AG20443 (cell line): ENCODE data around the gene RAP1GAP2.
"Not testable (repeated sequence)": the region's sequence is repeated elsewhere in the genome, so short reads cannot be mapped to it uniquely, and the experiment has no call there.

Experiments
- DNase-seq: peaks from one replicate; pipeline ENCODE4 v3.0.0; 2012; ENCODE audit warnings: low spot score, mixed read lengths

RAP1GAP2 gene

DNA sequence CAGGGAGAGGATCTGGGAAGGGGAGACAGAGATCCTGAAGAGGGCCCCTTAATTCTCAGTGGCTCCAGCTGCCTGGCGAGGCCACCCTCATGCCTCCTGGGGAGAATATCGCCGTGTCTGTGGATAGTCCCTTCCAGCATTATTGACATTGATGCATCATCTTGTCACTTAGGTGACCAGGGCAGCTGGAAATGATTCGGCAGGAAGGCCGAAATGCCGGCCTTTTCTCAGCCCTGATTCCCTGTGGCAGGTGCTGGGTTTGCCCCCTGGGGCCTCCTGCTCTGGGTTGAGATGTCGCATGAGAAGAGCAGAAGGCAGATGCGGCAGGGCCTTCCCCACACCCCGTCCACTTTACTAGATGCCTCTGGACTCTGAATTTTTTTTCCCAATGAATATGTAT lies 89.5 kb downstream of the RAP1GAP2 start:
- no peak for DNase-seq

DNA sequence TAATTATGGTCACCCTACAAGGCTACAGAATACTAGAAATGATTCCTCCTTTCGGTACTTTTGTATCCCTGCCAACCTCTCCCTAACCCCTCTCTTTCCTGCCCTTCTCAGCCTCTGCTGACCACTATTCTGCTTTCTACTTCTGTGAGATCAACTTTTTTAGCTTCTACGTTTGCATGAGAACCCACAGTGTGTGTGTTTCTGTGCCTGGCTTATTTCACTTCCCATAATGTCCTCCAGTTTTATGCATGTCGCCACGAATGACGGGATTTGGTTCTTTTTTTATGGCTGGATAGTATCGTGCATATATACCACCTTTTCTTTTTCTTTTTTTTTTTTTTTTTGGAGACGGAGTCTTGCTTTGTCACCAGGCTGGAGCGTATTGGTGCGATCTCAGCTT lies 92.1 kb downstream of the RAP1GAP2 start:
- DNase-seq, result no peak

DNA sequence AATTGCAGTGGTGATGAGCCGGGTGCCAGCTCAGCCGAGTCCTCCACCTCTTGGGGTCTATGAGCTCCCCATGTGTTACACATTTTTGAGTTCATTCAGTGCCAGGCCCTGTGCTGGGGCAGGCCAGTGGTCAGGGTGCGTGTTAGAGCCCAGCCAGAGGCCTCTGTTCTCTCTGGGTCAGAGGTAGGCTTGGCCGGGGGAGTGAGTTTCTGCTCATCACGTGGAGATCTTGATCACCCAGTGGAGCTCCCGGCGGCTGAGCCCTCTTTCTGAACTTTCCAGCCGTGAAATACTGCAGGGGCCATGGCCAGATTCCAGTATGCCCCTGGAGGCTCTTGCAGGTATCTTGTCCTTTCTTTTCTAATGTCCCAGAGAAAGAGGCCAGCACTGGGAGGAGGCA lies 93.0 kb downstream of the RAP1GAP2 start:
- DNase-seq, result no peak

DNA sequence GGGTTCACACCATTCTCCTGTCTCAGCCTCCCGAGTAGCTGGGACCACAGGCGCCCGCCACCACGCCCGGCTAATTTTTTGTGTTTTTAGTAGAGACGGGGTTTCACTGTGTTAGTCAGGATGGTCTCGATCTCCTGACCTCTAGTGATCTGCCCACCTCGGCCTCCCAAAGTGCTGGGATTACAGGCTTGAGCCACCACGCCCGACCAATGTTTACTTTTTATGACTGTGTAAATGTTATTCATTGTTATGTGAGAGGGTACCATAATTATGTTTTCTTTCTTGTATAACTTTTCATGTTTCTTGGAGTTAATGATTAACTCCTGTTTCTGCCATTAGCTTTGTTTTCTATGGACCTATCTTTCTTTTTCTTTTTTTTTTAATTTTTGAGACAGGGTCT lies 94.5 kb downstream of the RAP1GAP2 start:
- not testable (repeated sequence) for DNase-seq

DNA sequence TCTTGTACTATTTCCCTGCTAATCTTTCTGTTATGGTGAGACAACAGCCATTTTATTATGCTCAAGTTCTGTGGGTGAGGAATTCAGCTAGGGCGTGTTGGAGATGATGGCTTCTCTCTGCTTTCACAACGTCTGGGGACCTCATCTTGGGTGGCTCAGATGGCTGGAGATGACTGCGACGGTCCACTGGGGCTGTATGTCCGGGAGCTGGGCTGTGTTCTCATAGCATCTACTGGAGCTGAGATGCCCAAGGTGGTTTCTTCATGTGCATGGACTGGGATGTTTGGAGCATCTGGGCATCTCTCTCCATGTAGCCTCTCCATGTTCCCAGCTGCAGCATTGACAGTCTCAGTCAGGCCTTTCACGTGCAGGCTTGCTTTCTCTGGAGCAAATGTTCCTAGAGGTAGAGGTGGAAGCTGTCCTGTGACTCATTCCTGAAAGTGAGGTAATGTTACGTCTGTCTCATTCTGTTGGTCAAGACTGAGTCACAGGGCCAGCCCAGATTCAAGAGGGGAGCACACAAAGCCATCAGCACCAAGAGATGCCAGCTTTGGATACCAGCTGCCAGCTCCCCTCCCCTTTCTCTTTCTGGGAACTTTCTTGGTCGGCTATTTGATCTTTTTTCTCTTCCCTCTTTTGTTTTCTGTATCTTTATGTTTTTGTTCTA lies 96.2 kb downstream of the RAP1GAP2 start:
- peak; percentile 80 for DNase-seq

DNA sequence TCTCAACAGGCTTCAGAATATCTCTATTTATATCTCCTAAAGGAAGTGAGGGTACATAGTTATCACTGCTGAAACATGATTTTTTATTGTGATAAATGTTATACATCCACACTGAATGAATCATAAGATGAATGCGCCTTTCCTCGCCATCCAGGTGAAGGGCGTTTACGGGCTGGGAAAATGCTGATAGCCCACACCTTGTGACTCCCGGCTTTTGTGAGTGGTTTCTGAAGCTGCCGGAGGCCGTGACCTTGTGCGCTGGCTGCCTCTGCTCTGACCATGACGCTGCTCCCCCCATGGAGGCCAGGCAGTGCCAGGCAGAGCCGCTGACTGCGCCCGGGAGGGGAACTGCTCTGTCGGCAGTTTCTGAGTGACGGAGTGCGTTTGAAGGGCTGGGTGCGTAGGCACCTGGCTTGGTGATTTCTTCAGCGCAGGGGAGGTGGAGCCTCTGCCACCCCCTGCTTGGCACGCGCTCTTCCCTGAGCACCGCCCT lies 97.2 kb downstream of the RAP1GAP2 start:
- no peak for DNase-seq

DNA sequence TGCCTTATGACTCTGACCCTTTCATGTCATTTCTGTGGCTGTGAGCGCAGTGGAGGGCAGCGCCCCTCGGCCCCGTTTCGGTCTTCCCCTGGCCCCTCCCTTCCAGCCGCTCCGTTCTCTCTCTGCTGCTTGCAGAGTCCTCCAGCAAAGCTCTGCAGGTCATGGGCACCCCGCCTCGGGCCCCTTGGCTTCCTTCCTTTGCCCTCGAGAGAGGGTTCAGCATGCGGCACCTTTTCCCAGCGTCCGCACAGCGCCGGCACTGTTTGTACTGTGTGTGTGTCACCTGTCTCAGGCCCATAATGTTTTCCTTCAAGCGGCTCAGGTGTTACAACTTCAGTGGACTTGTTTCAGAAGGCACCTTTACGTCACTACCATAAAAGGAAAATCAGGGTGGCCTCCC lies 98.5 kb downstream of the RAP1GAP2 start:
- DNase-seq, result no peak

DNA sequence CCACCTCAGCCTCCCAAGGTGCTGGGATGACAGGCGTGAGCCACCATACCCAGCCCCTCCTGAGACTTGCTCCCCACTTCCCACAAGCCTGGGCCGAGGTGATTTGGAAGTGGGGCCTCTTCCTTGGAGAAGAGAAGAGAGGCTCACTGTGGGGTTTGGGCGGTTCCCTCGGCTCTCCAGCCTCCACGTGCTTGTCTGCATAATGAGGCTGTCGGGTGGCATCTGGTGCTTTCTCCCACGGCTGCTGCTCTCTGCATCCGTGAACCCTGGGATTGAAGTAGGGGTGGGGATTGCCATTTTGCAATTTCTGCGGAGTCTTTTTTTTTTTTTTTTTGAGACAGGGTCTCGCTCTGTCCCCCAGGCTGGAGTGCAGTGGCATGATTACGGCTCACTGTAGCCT lies 101.4 kb downstream of the RAP1GAP2 start:
- DNase-seq, result no peak

DNA sequence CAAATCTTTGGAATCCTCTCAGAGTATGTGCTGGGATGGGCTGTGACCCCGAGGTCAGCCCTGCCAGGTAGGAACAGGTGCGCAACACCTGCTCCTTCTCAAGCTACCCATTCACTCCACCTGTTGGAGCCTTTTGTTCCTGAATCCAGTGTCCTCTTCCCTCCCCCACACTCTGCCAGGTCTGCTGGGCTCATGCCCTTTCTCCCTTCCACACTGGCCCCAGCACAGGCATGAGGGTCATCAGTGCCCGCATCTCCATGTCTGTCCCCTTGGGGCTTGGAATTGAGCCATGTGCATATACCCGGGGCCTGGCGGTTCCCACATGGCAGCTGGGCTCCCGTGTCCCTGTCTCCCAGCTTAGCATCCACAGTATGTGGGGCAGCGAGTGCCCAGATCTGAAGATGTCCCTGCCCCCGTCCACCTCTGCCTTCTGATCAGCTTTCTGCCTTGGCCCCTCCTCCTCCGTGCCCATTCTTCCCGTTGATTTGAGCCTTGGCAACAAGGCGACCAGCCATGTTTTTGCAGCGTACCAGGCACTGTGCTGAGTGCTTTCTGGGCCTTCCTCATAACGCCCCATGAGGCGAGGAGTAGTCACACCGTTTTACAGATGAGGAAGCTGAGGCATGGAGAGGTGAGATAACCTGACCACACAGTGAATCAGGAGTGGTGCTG lies 102.2 kb downstream of the RAP1GAP2 start:
- DNase-seq, result no peak

DNA sequence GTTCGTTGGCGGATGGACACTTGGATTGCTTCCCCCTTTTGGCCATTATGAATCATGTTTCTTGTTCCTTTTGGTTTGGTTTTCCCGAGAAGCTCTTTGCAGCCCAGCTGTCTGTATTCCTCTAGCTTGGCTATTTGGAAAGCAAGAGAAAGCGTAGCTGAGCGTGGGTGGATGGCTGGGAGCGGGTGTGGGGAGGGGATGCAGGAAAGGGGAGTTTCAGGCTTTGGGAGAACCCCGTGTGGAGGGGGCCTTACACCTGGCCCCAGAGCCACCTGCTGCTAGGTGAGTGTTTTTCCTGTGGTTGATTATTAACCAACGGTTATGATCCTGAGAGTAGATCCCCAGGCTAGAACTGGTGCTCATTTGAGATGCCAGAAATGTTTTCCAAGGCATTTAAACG lies 103.7 kb downstream of the RAP1GAP2 start:
- no peak for DNase-seq

DNA sequence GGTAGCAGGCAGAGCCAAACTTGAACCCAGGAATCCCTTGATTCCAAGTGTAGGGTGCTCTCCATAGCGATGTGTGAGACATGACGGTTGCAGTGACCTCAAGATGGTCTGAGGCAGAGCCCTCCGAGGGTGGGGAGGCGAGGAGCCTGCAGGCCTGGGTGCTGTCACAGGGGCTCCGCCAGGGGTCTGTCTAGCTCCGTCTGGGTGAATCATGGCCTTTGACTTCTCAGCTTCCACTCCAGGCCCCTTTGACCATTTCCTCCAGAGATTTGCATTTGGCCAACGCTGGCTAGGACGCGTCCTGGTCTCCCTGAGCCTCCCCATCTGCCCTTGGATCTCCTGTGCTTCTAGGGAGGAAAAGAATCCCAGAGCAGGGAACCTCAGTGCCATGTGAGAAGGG lies 104.6 kb downstream of the RAP1GAP2 start:
- DNase-seq, result no peak

DNA sequence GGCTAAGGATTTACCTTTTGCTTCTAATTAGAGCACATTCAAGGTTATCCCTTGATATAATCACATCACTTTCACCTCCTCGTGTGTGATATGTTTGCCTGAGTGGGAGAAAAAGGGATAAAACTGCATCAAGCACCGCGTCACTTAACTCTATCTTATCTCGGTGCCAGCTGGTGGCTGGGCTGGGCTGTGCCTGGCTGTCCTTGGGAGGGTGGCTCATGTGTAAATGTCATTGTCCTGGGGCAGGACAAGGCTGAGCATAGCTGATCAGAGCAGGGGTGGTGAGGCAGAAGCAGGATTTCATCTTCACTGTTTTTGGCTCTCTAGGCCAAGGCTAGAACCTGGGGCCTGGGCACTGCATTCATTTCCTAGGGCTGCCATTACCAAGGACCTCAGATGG lies 105.3 kb downstream of the RAP1GAP2 start:
- no peak for DNase-seq

DNA sequence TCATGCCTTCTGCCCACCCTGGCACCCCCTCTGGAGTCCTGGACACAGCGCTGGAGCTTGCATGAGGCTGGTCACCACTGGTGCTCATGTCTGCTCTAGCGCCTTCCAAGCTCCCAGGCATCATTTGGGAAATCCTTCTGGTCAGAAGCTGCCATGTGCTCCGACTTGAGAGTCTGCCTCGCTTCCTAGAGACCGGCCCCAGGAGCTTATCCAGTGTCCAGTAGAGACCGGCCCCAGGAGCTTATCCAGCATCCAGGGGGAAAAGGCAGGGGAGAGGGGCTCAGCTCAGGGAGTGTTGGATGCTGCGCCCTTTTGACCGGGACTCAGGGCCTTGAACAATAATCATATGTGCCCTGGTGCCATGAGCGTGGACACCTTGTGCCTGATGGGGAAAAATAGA lies 106.3 kb downstream of the RAP1GAP2 start:
- DNase-seq, result no peak

DNA sequence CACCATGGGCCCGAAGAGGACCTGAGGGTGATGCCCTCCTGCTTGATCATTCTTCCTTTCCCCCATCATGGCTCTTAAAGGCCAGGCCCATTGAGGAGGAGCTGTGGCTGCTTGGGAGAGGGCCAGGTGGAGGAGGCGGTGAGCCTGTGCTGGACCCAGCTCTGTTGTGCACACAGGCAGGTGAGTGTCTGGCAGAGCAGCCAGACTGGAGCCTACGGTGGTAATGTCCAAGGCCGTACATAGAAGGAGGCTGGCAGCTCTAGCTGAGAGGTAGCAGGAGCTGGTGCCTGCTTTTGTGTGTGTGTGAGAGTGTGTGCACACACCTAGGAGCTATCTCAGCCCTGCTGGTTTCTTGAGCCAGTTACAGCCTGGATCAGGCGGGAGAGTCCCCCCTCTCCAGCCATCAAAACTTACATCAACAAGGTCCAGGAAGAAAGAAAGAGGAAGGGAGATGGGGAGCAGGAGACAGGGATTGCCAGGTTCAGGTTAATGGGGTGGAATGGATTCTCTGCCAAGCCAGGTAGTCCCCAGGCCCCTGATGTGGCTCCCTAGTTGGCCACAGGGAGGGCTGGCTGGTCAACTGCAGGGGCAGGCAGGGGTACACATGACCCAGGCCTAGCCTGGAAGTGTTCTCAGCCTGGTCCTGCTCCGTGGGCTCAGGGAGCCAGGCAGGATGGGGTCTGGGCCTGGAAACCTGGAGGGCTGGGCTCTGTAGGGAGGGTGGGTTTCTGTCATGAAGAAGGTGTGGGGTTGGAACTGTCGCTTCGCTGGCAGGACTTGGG lies 107.1 kb downstream of the RAP1GAP2 start:
- no peak for DNase-seq

DNA sequence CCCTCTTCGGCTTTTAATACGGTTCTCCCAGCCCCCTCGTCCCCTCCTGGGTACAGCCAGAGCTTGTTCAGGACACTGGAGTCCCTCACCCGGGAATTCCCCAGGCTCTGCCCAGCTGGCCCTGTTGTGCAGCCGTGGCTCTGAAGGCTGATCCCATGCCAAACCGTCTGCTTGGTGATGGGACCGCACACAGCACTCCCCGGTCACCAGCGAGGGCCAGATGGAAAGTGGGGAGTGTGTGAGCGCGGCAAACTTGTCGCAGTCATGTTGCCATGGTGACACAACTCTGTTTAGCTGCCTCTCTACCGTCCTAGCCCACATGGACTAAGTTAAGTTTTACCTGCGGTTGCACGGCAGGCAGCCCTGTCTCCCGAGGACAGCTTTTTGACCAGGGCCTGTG lies 107.9 kb downstream of the RAP1GAP2 start:
- DNase-seq, result peak; percentile 38

DNA sequence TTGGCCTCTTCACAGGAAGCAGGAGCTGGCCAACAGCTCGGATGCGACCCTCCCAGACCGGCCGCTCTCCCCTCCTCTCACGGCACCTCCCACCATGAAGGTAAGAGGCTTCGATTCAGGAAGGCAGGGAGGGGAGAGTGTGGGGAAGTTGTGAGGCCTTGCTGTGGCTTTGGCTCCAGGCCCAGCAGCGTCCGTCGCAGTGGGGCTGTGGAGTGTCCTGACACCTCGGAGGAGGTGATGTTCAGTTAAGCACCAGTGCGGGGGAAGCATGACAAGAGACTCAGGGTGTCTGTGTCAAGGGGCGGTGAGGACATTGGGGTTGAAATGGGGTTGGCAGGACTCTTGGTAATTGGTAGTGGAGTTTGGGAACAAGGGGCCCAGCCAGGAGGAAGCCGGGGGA lies 109.0 kb downstream of the RAP1GAP2 start:
- no peak for DNase-seq

DNA sequence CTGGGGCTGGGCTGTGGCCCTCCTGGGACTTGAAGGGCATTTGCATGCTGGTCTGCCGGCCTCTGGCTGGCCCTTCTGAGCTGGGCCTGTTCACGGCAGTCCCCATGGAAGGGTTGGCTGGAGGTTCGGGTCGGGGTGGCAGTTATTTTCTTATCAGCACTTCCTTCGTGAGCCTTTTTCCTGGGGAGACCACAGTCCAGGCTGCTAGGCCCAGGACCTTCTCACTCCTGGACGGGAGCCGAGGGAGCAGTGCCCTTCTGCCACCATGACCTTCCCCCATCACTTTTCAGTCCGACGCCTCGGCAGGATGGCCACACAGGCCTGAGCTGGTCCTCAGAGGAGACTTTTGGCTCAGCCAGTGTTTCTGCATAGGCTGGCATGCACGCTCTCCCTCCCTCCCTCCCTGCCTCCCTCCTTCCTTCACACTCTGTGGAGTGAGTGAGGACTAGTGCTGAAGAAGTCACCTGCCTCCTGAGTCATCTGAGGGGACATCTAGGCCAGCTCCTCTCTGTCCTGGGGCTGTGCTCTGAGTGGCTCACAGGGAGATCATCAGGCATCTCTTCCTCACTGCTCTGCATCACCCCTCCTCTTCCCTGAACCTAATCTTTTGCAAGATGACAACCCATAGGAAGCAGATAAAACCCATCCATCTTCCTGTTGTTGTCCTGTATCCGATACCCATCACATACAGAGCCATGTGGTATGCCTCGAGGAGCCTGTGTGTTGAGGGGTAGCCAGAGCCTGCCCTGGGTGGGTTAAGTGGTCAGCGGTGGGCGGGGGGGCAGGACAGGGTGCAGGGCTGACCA lies 109.7 kb downstream of the RAP1GAP2 start:
- DNase-seq, result no peak

DNA sequence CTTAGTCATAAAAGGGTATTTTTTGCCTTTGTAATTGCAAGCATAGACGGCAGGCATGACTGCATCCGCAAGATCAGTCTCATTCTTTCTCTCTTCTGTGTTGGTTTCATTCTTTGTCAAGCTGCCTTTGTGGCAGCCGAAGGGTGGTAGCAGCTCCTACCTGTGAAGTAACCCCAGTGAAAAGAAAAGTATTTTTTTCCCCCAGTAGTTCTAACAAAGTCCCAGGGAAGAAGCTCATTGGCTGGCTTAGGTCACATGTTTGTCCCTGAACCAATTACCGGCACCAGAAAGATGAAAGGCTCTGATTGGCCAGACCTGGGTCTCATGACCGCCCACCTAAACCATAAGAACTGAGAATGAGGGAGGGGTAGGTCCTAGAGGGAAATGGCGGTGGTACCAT lies 110.7 kb downstream of the RAP1GAP2 start:
- DNase-seq, result no peak

DNA sequence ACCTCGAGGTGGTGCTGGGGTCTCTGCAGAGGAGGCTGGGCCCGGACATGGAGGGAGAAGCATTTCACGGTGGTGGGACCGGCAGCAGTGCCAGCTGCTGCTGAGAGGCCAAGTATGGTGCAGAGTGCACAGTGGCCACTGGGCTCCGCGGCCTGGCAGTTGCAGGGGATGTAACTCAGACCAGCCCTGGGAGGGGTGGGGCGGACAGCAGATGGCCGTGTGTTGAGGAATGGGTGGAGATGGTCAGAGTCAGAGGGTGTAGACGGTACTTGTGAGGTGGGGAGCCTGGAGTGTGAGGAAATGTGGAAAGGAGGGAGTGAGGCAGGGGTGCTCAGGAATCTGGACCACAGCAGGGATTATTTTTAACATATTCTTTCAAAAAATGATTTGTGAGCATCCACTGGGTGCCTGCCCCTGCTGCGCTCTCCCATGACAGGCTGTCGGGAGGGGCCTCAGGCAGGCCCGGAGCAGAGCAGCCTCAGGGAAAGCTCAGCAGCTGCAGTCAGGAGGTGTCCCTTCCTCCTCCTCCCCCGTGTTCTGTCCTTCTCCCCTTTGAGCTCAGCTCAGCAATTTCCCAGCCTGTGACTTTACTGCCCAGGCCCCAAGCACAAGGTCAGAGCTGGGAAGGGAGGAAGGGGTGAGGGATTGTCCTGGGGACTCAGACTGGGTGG lies 113.1 kb downstream of the RAP1GAP2 start:
- peak; percentile 45 for DNase-seq

DNA sequence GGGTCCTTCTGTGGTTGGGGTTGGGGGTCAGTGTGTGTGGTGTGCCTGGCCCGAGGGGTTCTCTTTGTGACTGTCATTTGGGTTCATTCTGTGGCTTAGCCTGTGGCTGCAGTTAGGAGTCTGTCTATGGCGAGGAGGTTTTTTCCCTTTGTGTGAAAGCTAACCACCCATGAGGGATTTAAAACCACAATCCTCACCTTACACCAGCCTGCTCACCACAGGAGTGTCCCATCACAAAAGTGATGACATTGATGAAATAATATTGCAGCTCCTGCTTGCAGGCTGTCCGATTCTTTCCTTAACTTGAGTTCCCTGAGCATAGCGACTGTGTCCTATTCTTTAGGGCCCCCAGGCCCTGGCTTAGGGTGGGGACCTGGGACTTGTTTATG lies 113.6 kb downstream of the RAP1GAP2 start:
- no peak for DNase-seq

DNA sequence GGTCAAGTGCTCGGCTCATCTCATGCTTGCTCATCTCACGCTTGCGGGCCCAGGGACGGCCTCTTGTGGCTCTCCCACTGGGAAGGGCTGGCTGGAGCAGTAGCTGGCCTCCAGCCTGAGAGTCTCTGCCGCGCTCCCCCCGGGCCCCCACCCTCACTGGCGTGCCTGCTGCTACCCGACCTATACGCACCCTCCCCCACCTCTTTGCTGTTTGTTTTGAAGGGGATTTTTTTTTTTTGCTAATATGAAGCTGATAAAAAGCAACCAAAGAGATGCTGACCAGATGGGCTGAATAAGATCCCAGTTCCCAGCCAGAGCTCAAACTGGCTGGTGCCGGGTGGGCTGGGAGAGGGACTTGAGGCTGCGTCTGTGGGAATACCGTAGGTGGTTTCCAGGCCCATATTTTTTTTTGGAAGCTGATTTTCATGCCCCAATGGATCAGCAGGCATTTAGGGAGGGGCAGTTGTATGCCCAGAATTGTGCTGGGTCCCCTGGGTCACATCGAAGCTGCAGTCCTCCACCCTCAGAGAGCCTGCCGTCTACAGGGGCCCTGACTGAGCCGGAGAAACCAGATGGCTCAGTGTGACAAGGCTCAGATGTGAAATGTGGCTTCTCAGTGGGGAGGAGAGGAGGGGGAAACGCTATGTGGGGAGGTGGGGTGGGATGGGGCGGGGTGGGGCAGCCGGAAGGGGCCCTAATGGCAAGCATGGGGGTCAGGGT lies 115.0 kb downstream of the RAP1GAP2 start:
- DNase-seq, result no peak
